GM18909 (cell line): Measurements from ENCODE around the gene PCBP3.
"Not testable (repeated sequence)": the region's sequence is repeated elsewhere in the genome, so short reads cannot be mapped to it uniquely, and the experiment has no call there.

Source experiments
- ATAC-seq: cut with Tn5 transposase; IDR thresholded peaks from one replicate; pipeline ENCODE4 v1.9.1; 2021; ENCODE audit warnings: mild to moderate bottlenecking; ENCODE audit not compliant: unreplicated experiment, poor library complexity

PCBP3 gene

GRCh38 chr21:45612665-45613019 lies 30.9 kb upstream of the PCBP3 start:
- ATAC-seq = not testable (repeated sequence)

- no peak for ATAC-seq
These were observed 30.1 kb upstream of the PCBP3 start for GRCh38 chr21:45613396-45613795.

DNA sequence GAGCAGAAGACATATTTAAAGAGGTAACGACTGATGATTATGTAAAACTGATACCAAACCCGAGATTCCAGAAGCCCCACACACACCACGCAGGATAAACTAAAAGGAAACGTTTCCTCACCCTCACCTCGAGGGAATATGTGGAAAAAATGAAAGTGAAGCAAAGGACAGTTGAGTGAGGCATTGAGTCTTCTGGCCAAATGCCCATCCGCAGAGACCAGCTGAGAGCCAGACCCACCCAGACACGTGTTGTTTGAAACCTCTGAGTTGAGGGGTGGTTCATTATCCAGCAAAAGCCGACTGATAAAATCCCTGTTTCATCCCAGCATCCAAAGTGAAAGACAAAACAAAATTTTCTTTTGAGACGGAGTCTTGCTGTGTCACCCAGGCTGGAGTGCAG lies 29.6 kb upstream of the PCBP3 start:
- ATAC-seq = no peak

DNA sequence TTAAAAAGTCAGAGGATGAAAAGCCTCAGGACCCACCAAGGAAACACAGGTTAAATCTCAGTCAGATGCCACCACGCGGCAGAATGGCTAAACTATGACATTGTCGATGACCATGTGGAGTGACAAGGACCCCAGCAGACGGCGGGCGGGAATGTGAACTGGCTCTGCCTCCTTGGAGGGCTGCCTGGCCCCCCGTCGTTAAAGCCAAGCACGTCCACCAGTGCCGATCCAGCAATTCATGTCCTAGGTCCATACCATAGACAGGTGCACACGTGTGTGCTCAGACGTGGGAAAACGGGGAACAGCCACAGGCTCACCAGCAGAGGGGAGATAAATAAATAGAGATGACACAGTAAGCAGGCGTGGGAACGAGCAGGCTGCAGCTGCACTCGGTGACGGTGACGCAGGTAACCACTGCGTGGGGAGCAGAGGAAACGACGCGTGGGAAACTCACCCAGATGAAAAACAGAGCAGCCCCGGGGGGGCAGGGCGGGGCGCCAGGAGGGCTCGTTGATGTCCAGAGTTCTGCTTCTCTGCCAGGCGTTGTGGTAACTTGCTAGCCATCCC lies 28.3 kb upstream of the PCBP3 start:
- ATAC-seq = no peak

DNA sequence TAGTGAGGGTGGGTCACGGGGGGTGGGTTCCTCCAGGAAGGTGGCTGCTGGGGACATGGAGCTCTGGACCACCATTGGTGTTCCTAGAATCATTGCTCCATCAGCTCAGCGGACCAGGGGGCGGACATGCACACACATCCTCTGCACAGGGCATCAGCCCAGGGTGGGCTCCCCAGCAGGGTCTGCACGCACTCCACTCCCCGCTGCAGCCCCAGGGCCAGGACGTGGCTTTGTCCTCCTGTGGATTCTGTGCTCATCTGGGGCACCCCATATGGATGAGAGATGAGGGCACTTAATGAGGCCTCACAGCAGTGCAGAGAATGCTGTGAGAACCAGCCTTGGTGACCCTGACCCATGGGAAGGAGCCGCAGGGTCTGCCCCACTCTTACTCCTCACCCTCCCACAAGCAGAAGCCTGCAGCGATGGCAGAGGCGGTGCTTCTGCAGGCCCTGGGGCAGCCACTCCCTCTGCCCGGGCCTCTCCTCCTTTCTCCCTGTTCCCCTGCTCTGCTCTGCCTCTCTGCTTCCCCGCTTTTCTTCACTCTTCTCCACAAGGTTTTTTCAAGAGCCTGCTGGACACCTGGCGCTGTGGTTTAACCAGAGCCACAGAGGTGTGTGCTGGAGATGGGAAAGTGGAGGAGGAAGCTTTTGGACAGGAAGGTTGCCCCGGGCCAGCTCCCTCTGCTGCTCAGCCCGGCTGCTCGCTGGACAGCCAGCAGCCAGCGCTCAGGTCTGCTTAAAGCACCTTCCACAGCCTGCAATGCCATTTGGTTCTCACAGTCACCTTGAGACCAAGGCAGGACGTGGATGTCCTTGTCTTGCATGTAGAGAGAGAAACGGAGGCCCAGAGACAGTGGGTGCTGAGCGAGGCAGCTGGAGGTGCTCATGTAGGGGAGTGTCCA lies 26.3 kb upstream of the PCBP3 start:
- no peak for ATAC-seq

- no peak for ATAC-seq
These were observed 25.2 kb upstream of the PCBP3 start for GRCh38 chr21:45618287-45618686.

- ATAC-seq = no peak
These were observed 24.6 kb upstream of the PCBP3 start for GRCh38 chr21:45618846-45619485.

GRCh38 chr21:45620201-45620923 lies 23.2 kb upstream of the PCBP3 start:
- no peak for ATAC-seq

- ATAC-seq = not testable (repeated sequence)
These were observed 21.8 kb upstream of the PCBP3 start for GRCh38 chr21:45621435-45622331.

DNA sequence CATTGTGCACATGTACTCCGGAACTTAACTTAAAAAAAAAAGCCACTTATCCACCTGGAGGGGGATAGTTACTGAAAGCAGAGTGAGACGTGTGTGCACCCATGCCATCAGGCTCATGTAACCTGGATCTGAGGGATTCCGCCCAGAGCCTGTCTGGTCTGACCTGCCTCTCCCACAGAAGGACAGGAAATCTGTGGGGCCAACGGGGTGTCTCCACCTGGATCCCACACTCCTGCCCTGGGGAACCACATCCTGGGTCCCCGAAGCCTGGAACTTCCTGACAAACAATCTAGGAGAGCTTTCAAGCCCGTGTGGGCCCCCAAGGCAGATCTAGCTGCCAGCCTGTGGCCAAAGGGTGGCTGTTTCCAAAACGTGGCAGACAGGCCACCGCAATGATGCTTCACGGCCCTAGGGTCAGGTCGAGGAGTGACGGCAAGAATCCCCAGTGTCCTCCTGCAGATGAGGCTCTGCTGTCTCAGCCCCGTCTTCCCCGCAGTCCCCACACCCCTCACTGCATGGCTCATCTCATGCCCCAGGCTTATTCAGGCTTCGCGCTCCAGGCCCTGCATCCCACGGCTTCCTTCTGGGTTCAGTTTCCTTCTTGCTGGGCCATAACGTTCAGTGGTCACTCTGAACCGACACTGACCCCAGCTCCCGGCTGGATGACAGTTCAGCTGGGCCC lies 21.0 kb upstream of the PCBP3 start:
- ATAC-seq = no peak

DNA sequence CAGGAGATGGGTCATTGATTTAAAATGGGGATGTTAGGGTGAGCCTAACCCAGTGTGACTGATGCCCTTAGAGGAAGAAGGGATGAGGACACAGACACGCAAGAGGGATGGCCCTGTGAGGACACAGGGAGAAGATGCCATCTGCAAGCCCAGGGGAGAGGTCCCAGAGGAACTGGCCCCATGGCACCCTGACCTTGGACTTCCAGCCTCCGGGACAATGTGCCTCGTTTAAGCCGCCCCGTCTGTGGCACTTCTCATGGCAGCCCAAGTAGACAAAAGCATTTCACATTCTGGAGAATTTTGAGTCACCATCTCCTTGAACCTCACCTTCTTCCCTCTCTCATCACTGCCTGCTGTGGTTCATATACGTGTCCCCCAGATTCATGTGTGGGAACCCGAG lies 20.1 kb upstream of the PCBP3 start:
- no peak for ATAC-seq

GRCh38 chr21:45626127-45626526 lies 17.4 kb upstream of the PCBP3 start:
- ATAC-seq = not testable (repeated sequence)

DNA sequence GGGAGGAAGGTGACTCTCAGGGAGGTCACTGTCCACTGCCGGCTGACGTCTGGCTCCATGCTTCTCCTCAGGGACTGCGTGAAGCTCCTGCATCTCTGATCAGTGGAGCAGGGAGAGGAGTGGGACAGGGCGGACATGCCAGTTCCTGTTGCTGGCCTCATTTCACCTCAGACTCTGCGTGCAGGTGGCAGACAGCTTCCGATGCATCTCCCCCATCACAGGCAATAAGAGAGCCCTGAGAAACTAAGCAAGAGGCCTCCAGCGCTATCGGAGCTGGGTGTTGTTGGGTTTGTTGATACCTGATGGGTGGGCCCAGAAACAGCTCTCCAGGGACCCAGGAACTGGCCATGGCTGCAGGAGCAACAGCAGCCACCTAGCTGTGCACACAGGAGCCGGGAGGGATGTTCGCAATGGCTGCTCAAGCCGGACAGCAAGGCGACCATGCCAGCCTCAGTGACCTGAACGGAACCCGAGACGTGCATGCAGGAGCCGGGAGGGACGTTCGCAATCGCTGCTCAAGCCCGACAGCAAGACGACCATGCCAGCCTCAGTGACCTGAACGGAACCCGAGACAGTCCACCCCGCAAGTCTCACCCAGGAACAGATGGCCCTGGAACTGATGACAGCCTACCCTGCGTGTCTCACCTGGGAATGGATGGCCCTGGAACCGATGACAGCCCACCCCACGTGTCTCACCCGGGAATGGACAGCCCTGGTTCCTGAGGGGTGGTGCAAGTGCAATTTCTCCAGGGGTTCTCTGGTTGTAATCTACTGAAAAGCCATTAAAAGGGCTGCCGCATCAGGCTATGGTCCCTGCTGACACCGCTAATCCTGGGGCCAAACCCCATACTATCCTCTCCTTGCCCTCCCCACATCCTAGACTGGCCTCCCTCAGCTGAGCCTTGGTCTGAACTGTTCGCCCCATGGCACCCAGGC lies 14.2 kb upstream of the PCBP3 start:
- no peak for ATAC-seq

- no peak for ATAC-seq
These were observed 13.3 kb upstream of the PCBP3 start for GRCh38 chr21:45630066-45630694.

DNA sequence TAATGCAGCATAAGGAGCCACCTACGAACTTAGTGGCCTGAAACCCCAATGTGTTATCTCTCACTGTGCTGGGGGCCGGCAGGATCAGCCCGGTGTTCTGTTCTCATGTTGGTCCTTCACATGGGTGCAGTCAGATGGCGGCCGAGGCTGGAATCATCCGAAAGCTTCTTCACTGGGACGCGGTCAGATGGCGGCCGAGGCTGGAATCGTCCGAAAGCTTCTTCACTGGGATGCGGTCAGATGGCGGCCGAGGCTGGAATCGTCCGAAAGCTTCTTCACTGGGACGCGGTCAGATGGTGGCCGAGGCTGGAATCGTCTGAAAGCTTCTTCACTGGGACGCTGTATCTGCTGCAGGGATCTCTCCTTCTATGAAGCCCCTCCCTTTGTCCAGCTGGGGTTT lies 12.6 kb upstream of the PCBP3 start:
- no peak for ATAC-seq

DNA sequence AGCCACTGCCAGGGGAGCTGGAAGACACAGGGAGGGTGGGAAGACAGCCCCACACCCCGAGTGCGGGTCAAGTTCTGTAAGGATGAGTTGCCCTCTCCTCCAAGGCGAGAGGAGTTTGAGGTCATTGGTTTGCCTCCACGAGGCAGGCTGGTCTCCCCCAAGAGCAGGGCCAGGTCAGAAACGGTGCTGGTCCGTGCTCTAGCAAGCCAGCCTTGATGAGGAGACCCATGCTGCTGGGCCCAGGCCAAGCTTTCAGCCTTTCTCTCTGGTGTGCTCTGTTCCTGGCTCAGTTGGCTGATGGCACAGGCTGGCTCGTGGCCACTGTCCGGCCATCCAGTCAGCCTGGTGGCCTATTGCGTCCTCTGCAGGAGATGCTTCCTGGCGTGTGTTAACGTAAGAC lies 12.0 kb upstream of the PCBP3 start:
- ATAC-seq = no peak

GRCh38 chr21:45632160-45632559 lies 11.4 kb upstream of the PCBP3 start:
- ATAC-seq = no peak
